B cell (primary cell): ENCODE measurements around the gene LYPD3. TPM values are rescaled to one million over a fixed set of nuclear protein-coding genes. Genes with fewer than 3 reads are reported as not detected.

Experiments
- ATAC-seq: fragments of 200-7000 bp; cut with Tn5 transposase; one replicate; pipeline ENCODE4 v1.10.0; 2021; ENCODE audit warnings: low read depth, mild to moderate bottlenecking, moderate number of reproducible peaks, moderate library complexity
- CTCF ChIA-PET: fragments of 350-600 bp; sonication (Branson Sonifier 250); formaldehyde crosslinking; loops from one replicate; lab custom pipeline; 2021; ENCODE audit warnings: antibody characterized with exemption, inconsistent platforms; lab: Charles Lee
- POLR2A ChIA-PET: fragments of 350-600 bp; sonication (Branson Sonifier 250); formaldehyde crosslinking; loops from one replicate; lab custom pipeline; 2021; ENCODE audit warnings: antibody characterized with exemption; lab: Charles Lee
- DNase-seq: peaks from one replicate; pipeline ENCODE4 v3.0.0; 2013
- H2AFZ ChIP-seq: 2 replicates; pipeline ENCODE4 v1.6.1; 2012; ENCODE audit warnings: mild to moderate bottlenecking, low read depth, low read length; ENCODE audit not compliant: insufficient read depth, poor library complexity, severe bottlenecking
- H3K27ac ChIP-seq, 2 donors: 1 replicate in 1 of 2; 2 replicates in 1 of 2; pipeline ENCODE4 v1.5.1; 2012 to 2013; ENCODE audit warnings: low read length in 2 of 2, mild to moderate bottlenecking in 2 of 2, moderate library complexity in 1 of 2
- H3K27me3 ChIP-seq, 4 experiments: fragments of 200-600 bp in 1 of 4; sonication (generic) in 1 of 4; replicated peaks in 1 of 4; 1 replicate in 2 of 4; 2 replicates in 2 of 4; pipeline versions ENCODE4 v1.6.1 to v1.7.0; 2013 to 2016; ENCODE audit warnings: low read length in 3 of 4, mild to moderate bottlenecking in 2 of 4, mixed read lengths in 1 of 4, moderate library complexity in 1 of 4; ENCODE audit not compliant: insufficient read depth in 4 of 4, control insufficient read depth in 3 of 4; ENCODE audit errors: control extremely low read depth in 1 of 4
- H3K36me3 ChIP-seq, 2 experiments: replicated peaks in 1 of 2; 1 replicate in 1 of 2; 2 replicates in 1 of 2; pipeline versions ENCODE4 v1.6.1 to v1.7.1; 2013; ENCODE audit warnings: low read length in 1 of 2; ENCODE audit not compliant: insufficient read depth in 2 of 2, control insufficient read depth in 1 of 2; ENCODE audit errors: control extremely low read depth in 1 of 2, extremely low read depth in 1 of 2
- H3K4me1 ChIP-seq, 2 donors: fragments of 200-600 bp in 1 of 2; sonication (generic) in 1 of 2; 1 replicate in 1 of 2; 2 replicates in 1 of 2; pipeline versions ENCODE4 v1.5.1 to v1.6.1; 2013 to 2017; ENCODE audit warnings: low read length in 2 of 2; ENCODE audit not compliant: control insufficient read depth in 2 of 2, insufficient read depth in 2 of 2
- H3K4me2 ChIP-seq: replicated peaks from 2 replicates; pipeline ENCODE3; 2012; ENCODE audit warnings: mild to moderate bottlenecking, low read depth, low read length; ENCODE audit not compliant: poor library complexity, severe bottlenecking
- H3K4me3 ChIP-seq, 5 experiments: fragments of 200-600 bp in 1 of 5; sonication (generic) in 1 of 5; 1 replicate in 3 of 5; 2 replicates in 2 of 5; pipeline versions ENCODE4 v1.5.1 to v1.7.0; 2011 to 2016; ENCODE audit warnings: low read length in 4 of 5, mild to moderate bottlenecking in 4 of 5, low read depth in 2 of 5, control low read depth in 1 of 5, moderate library complexity in 1 of 5; ENCODE audit not compliant: insufficient read depth in 1 of 5; ENCODE audit errors: control extremely low read depth in 1 of 5, extremely low read depth in 1 of 5
- H3K79me2 ChIP-seq: fragments of 200-600 bp; sonication (generic); one replicate; pipeline ENCODE4 v1.6.0; 2016; ENCODE audit warnings: low read length; ENCODE audit not compliant: control insufficient read depth, insufficient read depth
- H3K9ac ChIP-seq: fragments of 200-600 bp; sonication (generic); 2 replicates; pipeline ENCODE4 v1.6.1; 2017; ENCODE audit warnings: mild to moderate bottlenecking, low read length, moderate library complexity
- H3K9me3 ChIP-seq, 3 donors: one replicate each; pipeline versions ENCODE4 v1.6.1 to v1.7.1; 2013; ENCODE audit warnings: low read length in 2 of 3; ENCODE audit not compliant: control insufficient read depth in 2 of 3, insufficient read depth in 1 of 3; ENCODE audit errors: control extremely low read depth in 1 of 3
- H4K20me1 ChIP-seq: 2 replicates; pipeline ENCODE4 v1.6.0; 2012; ENCODE audit warnings: mild to moderate bottlenecking, low read length; ENCODE audit not compliant: insufficient read depth, control insufficient read depth, poor library complexity, severe bottlenecking
- H3K27ac Mint-ChIP-seq: one replicate; pipeline ENCODE4 v1.8.0; 2021; ENCODE audit warnings: mixed read lengths
- H3K27me3 Mint-ChIP-seq: one replicate; pipeline ENCODE4 v1.8.0; 2021; ENCODE audit warnings: mixed read lengths
- H3K4me1 Mint-ChIP-seq: one replicate; pipeline ENCODE4 v1.8.0; 2021; ENCODE audit warnings: mixed read lengths
- H3K4me3 Mint-ChIP-seq: one replicate; pipeline ENCODE4 v1.8.0; 2021; ENCODE audit warnings: mixed read lengths
- H3K9me3 Mint-ChIP-seq: one replicate; pipeline ENCODE4 v1.8.0; 2022; ENCODE audit warnings: mixed read lengths; ENCODE audit not compliant: insufficient read depth
- CTCF ChIP-seq: fragments of 200-600 bp; IDR thresholded peaks from one replicate; pipeline ENCODE4 v1.8.0; 2022; ENCODE audit warnings: antibody characterized with exemption, mild to moderate bottlenecking
- EZH2 ChIP-seq: IDR thresholded peaks from 2 replicates; pipeline ENCODE4 v1.6.1; 2012; ENCODE audit warnings: borderline replicate concordance, low read depth, mild to moderate bottlenecking, moderate library complexity, low read length; ENCODE audit not compliant: insufficient read depth, poor library complexity, severe bottlenecking
- WGBS: methylation state at CpG from one replicate; pipeline ENCODE4 v1.1.5; 2013; ENCODE audit warnings: missing lambda C conversion rate; ENCODE audit not compliant: insufficient coverage; 5-methylcytosine and 5-hydroxymethylcytosine counted together
- intact Hi-C: fragments of 100-400 bp; cut with micrococcal nuclease; formaldehyde crosslinking; loops from one replicate; pipeline ENCODE4 v1.10.0; 2022
- polyA plus RNA-seq: library from polyadenylated mRNA; depleted of rRNA; stranded (reverse); fragments of >200 nt; gene quantifications from 2 replicates; pipeline ENCODE4 v1.2.3, GENCODE V29; 2012
- total RNA-seq, 2 donors: library from RNA; stranded (reverse); fragments of 120-200 nt in 1 of 2; gene quantifications; 1 replicate in 1 of 2; 2 replicates in 1 of 2; pipeline versions ENCODE4 v1.2.3 to v1.2.4, GENCODE V29; 2013 to 2022

The LYPD3 gene
- total and polyA plus RNA-seq, 2 donors (not counting 1 experiment from before 2014, with no cell fraction given), result 0.27 to 2.2 TPM

- H3K4me3 Mint-ChIP-seq, result no peak overlapping the region
- CTCF ChIA-PET, result interaction anchor here (0.5 to 0.9 kb wide), 3 partner anchors 10 to 14 kb away, joined by 3 to 5 read pairs (median 4); no protein-coding TSS in a partner anchor
- H3K27ac Mint-ChIP-seq, result no peak overlapping the region
- no CpG with 5 or more reads among the region's 2 CpGs for WGBS
- no peak overlapping the region for H3K27ac ChIP-seq
- TF ChIP-seq EZH2, result no peak
- TF ChIP-seq CTCF, result no peak
- no peaks in the 10 kb centered on the region for H3K79me2 ChIP-seq
- POLR2A ChIA-PET, result no interaction called here
- no peaks in the 10 kb centered on the region for H4K20me1 ChIP-seq
- ATAC-seq (no peak), DNase-seq (no peak)
- no peak overlapping the region for H2AFZ ChIP-seq
- no peak overlapping the region for H3K4me2 ChIP-seq
- peaks cover 0 to 1% of the 10 kb centered on the region in 2 experiments for H3K36me3 ChIP-seq
- no peaks in the 10 kb centered on the region for H3K27me3 ChIP-seq
- no peaks in the 10 kb centered on the region for H3K27me3 Mint-ChIP-seq
- no peak overlapping the region for H3K4me3 ChIP-seq
- intact Hi-C loops, result no loop called here
- no peaks in the 10 kb centered on the region for H3K9me3 Mint-ChIP-seq
- H3K4me1 ChIP-seq, result peaks cover 11 to 17% of the 10 kb centered on the region in 2 donors
- peaks cover 17% of the 10 kb centered on the region for H3K4me1 Mint-ChIP-seq
- H3K9me3 ChIP-seq, result no peaks in the 10 kb centered on the region
- H3K9ac ChIP-seq, result no peak overlapping the region
Measured at GRCh38 chr19:43507880-43508279, 42.5 kb upstream of the LYPD3 start.

- Mint-ChIP-seq H3K27ac (no peak overlapping the region), H3K4me3 (no peak overlapping the region)
- 90% methylated on average over 2 of the region's 5 CpGs for WGBS
Measured at GRCh38 chr19:43506629-43507028, 41.2 kb upstream of the LYPD3 start.

More at GRCh38 chr19:43506629-43507028, 41.2 kb upstream of the LYPD3 start:
- ATAC-seq (no peak), DNase-seq (no peak)
- H3K4me3 ChIP-seq, result no peak overlapping the region
- no peaks in the 10 kb centered on the region for H3K27me3 ChIP-seq
- TF ChIP-seq EZH2, result no peak
- no peak for TF ChIP-seq CTCF
- no peaks in the 10 kb centered on the region for H3K9me3 ChIP-seq
- no peaks in the 10 kb centered on the region for H3K79me2 ChIP-seq
- H3K36me3 ChIP-seq, result peaks cover 1 to 2% of the 10 kb centered on the region in 2 experiments
- H3K9me3 Mint-ChIP-seq, result no peaks in the 10 kb centered on the region
- H3K4me1 ChIP-seq, result peaks cover 12 to 22% of the 10 kb centered on the region in 2 donors
- no peaks in the 10 kb centered on the region for H4K20me1 ChIP-seq
- H3K27ac ChIP-seq, result no peak overlapping the region
- ChIA-PET CTCF (interaction anchor here (0.6 to 3.6 kb wide), 3 partner anchors 10 to 59 kb away, joined by 3 to 45 read pairs (median 3); no protein-coding TSS in a partner anchor), POLR2A (no interaction called here)
- intact Hi-C loops, result no loop called here
- peaks cover 19% of the 10 kb centered on the region for H3K4me1 Mint-ChIP-seq
- H2AFZ ChIP-seq, result no peak overlapping the region
- no peak overlapping the region for H3K9ac ChIP-seq
- no peaks in the 10 kb centered on the region for H3K27me3 Mint-ChIP-seq
- no peak overlapping the region for H3K4me2 ChIP-seq
